Measurements from ENCODE around the gene CHKA. TPM values are rescaled to one million over a fixed set of nuclear protein-coding genes. Genes with fewer than 3 reads are reported as not detected.

The CHKA gene
- total RNA-seq, 1 donor from 2014 or later = 8.7 TPM

- peak overlapping the region; percentile 99 for H3K27ac ChIP-seq (replicated peaks)
- H3K9me3 ChIP-seq (replicated peaks) = no peaks in the 10 kb centered on the region
- peak overlapping the region; percentile 76 for H3K4me3 ChIP-seq
- no peaks in the 10 kb centered on the region for H3K27me3 ChIP-seq (ENCODE audit: low read depth)
- peaks cover 55% of the 10 kb centered on the region for H3K4me1 ChIP-seq
- intact Hi-C loops (cut with micrococcal nuclease) = no loop called here
- H3K36me3 ChIP-seq = no peaks in the 10 kb centered on the region
- DNase-seq = no peak
- no peak for TF ChIP-seq CTCF (IDR thresholded peaks at IDR 0.05; ENCODE audit: borderline replicate concordance)
Observed at GRCh38 chr11:68118706-68119448, 2.3 kb downstream of the CHKA start.

GRCh38 chr11:68117853-68118470 lies 3.2 kb downstream of the CHKA start:
- peak overlapping the region; percentile 99 for H3K27ac ChIP-seq (replicated peaks)
- no peaks in the 10 kb centered on the region for H3K9me3 ChIP-seq (replicated peaks)
- H3K36me3 ChIP-seq = no peaks in the 10 kb centered on the region
- H3K4me3 ChIP-seq = peak overlapping the region; percentile 76
- peaks cover 49% of the 10 kb centered on the region for H3K4me1 ChIP-seq
- H3K27me3 ChIP-seq (ENCODE audit: low read depth) = no peaks in the 10 kb centered on the region
- DNase-seq = no peak
- TF ChIP-seq CTCF (IDR thresholded peaks at IDR 0.05; ENCODE audit: borderline replicate concordance) = no peak
- intact Hi-C loops (cut with micrococcal nuclease) = no loop called here

DNA sequence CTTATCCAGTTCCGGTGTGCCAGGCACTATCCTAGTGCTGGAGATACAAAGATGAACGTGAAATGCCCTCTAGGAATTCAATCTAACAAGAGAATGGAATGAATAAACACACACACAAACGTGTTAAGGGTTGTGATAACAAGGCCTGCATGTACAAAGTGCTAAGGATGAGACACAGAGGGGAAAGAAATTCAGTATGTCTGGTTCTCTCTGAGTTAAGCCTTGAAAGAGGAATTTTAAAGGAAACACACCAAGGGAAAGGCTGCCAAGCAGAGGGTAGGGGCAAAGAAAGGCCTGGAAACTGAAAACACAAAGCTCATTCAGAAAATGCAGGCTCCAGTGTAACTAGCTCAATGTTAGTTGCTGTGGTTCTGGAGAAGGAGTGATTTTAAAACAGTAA lies 4.2 kb downstream of the CHKA start:
- intact Hi-C loops (cut with micrococcal nuclease) = no loop called here
- peak overlapping the region; percentile 99 for H3K27ac ChIP-seq (replicated peaks)
- H3K36me3 ChIP-seq = no peaks in the 10 kb centered on the region
- H3K4me1 ChIP-seq = peaks cover 44% of the 10 kb centered on the region
- no peaks in the 10 kb centered on the region for H3K27me3 ChIP-seq (ENCODE audit: low read depth)
- no peak for TF ChIP-seq CTCF (IDR thresholded peaks at IDR 0.05; ENCODE audit: borderline replicate concordance)
- no peak overlapping the region for H3K4me3 ChIP-seq
- no peak for DNase-seq
- no peaks in the 10 kb centered on the region for H3K9me3 ChIP-seq (replicated peaks)

DNA sequence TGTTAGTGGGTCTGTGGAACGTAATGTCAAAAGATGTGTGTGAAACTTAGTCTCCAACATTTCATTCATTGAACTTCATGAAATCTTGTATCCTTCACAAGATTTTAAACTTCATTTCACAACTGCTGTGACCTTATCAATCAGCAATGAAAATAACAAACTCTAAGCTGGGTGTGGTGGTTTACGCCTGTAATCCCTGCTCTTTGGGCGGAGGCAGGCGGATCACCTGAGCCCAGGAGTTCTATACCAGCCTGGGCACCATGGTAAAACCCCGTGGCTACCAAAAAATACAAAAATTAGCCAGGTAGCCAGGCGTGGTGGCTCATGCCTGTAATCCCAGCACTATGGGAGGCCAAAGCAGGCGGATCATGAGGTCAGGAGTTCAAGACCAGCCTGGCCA lies 5.1 kb downstream of the CHKA start:
- Histone ChIP-seq H3K9me3 (replicated peaks) (no peaks in the 10 kb centered on the region), H3K4me3 (no peak overlapping the region), H3K36me3 (no peaks in the 10 kb centered on the region), H3K4me1 (peaks cover 40% of the 10 kb centered on the region), H3K27ac (replicated peaks) (no peak overlapping the region), H3K27me3 (ENCODE audit: low read depth) (no peaks in the 10 kb centered on the region)
- intact Hi-C loops (cut with micrococcal nuclease) = no loop called here
- DNase-seq = no peak
- TF ChIP-seq CTCF (IDR thresholded peaks at IDR 0.05; ENCODE audit: borderline replicate concordance) = no peak

DNA sequence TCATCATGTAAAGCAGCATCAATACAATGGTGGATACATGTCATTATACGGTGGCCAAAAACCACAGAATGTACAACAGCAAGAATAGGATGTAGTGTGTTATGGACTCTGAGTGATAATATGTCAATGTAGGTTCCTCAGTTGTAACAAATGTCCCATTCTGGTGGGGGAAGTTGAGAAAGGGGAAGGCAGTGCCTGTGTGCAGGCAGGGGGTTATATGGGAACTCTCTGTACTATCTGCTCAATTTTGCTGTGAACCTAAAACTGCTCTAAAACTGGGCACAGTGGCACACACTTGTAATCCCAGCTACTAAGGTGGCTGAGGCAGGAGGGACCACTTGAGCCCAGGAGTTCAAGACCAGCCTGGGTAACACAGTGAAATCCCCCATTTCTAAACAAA lies 5.9 kb downstream of the CHKA start:
- no peaks in the 10 kb centered on the region for H3K27me3 ChIP-seq (ENCODE audit: low read depth)
- DNase-seq = no peak
- H3K36me3 ChIP-seq = no peaks in the 10 kb centered on the region
- no peaks in the 10 kb centered on the region for H3K9me3 ChIP-seq (replicated peaks)
- no peak for TF ChIP-seq CTCF (IDR thresholded peaks at IDR 0.05; ENCODE audit: borderline replicate concordance)
- intact Hi-C loops (cut with micrococcal nuclease) = no loop called here
- H3K27ac ChIP-seq (replicated peaks) = no peak overlapping the region
- peaks cover 38% of the 10 kb centered on the region for H3K4me1 ChIP-seq
- H3K4me3 ChIP-seq = no peak overlapping the region

All from left ventricle myocardium inferior (tissue), 1 donor.